Measurements from ENCODE around the gene WARS2. TPM values are rescaled to one million over a fixed set of nuclear protein-coding genes. Genes with fewer than 3 reads are reported as not detected.

WARS2 gene
- total and polyA plus RNA-seq, 2 experiments from 2014 or later = 6.2 to 19.3 TPM

DNA sequence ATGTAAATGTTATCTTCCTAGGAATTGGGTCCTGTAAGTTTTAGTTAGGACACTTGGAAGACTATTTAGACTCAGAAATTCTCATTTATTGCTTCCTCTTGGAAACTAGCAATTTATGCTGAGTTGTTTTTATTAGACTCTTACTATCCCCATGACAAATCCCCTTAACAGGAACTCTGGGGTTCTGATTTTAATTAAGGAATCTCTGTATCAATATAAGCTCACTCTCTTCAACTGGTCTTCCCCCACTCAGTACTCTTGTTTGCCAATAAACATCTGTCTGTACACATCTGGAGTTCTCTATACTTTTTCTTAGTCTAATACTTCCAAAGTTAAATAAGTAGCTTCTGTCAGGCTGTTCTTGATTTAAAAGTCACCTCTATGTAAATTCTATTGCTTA is 88.2 kb downstream of the WARS2 start:
- no peaks in the 10 kb centered on the region for H4K20me1 ChIP-seq (ENCODE audit: insufficient read depth, poor library complexity, severe bottlenecking)
- DNase-seq (ENCODE audit: low spot score) = no peak
- no peak overlapping the region for H2AFZ ChIP-seq
- H3K4me2 ChIP-seq = no peak overlapping the region
- no peaks in the 10 kb centered on the region for H3K4me1 ChIP-seq (ENCODE audit: insufficient read depth)
- H3K9me3 ChIP-seq (ENCODE audit: low read depth) = no peaks in the 10 kb centered on the region
- no peaks in the 10 kb centered on the region for H3K36me3 ChIP-seq (replicated peaks; ENCODE audit: insufficient read depth, low read depth)
- TF ChIP-seq EZH2phosphoT487 (IDR thresholded peaks at IDR 0.05; ENCODE audit: low read depth, severe bottlenecking, unreplicated experiment) = no peak
- no peak for TF ChIP-seq EZH2 (IDR thresholded peaks at IDR 0.05; ENCODE audit: borderline replicate concordance)
- TF ChIP-seq, protein P1, sequence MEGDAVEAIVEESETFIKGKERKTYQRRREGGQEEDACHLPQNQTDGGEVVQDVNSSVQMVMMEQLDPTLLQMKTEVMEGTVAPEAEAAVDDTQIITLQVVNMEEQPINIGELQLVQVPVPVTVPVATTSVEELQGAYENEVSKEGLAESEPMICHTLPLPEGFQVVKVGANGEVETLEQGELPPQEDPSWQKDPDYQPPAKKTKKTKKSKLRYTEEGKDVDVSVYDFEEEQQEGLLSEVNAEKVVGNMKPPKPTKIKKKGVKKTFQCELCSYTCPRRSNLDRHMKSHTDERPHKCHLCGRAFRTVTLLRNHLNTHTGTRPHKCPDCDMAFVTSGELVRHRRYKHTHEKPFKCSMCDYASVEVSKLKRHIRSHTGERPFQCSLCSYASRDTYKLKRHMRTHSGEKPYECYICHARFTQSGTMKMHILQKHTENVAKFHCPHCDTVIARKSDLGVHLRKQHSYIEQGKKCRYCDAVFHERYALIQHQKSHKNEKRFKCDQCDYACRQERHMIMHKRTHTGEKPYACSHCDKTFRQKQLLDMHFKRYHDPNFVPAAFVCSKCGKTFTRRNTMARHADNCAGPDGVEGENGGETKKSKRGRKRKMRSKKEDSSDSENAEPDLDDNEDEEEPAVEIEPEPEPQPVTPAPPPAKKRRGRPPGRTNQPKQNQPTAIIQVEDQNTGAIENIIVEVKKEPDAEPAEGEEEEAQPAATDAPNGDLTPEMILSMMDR (IDR thresholded peaks at IDR 0.05; ENCODE audit: poor library complexity) = no peak
- H3K4me3 ChIP-seq = no peak overlapping the region
- no peak overlapping the region for H3K27ac ChIP-seq
- H3K79me2 ChIP-seq = no peaks in the 10 kb centered on the region
- no peaks in the 10 kb centered on the region for H3K9me2 ChIP-seq (replicated peaks; ENCODE audit: insufficient read depth)
- H3K27me3 ChIP-seq = no peaks in the 10 kb centered on the region

DNA sequence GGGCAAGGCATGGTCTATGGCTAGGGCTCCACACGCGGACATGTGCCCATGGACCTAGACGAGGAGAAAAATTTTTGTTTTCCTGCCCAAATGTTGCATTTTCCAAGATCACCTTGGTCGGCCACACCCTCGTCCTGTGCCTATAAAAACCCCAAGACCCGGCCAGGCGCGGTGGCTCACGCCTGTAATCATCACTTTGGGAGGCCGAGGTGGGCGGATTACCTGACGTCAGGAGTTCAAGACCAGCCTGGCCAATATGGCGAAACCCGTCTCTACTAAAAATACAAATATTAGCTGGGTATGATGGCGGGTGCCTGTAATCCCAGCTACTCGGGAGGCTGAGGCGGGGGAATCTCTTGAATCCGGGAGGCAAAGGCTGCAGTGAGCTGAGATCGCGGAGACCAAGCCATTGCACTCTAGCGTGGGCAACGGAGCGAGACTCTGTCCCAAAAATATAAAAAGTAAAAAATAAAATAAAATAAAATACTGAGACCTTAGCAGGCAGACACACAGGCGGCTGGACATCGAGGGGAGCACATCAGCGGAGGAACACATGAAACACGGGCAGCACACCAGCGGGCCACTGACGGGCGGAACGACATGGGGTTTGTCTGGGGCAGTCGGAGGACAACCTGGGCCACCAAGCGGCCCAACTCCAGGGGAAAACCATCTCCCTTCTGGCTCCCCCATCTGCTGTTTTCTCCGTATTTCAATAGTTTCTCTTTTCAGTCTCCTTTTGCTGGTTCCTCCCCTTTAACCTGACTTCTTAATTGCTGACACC is 91.6 kb downstream of the WARS2 start:
- Histone ChIP-seq H3K79me2 (no peaks in the 10 kb centered on the region), H3K36me3 (replicated peaks; ENCODE audit: insufficient read depth, low read depth) (no peaks in the 10 kb centered on the region), H3K4me2 (no peak overlapping the region), H3K9me3 (ENCODE audit: low read depth) (no peaks in the 10 kb centered on the region), H3K9me2 (replicated peaks; ENCODE audit: insufficient read depth) (no peaks in the 10 kb centered on the region), H4K20me1 (ENCODE audit: insufficient read depth, poor library complexity, severe bottlenecking) (no peaks in the 10 kb centered on the region), H3K4me3 (no peak overlapping the region), H2AFZ (no peak overlapping the region), H3K4me1 (ENCODE audit: insufficient read depth) (peaks cover 13% of the 10 kb centered on the region), H3K27me3 (no peaks in the 10 kb centered on the region), H3K27ac (no peak overlapping the region)
- WGBS (ENCODE audit: low lambda C conversion rate, missing lambda C conversion rate) = 97% methylated on average over 34 of the region's 34 CpGs
- TF ChIP-seq, protein P1 (IDR thresholded peaks at IDR 0.05; ENCODE audit: poor library complexity) = no peak
- TF ChIP-seq EZH2phosphoT487 (IDR thresholded peaks at IDR 0.05; ENCODE audit: low read depth, severe bottlenecking, unreplicated experiment) (no peak), EZH2 (IDR thresholded peaks at IDR 0.05; ENCODE audit: borderline replicate concordance) (no peak)
- DNase-seq (ENCODE audit: low spot score) = no peak

DNA sequence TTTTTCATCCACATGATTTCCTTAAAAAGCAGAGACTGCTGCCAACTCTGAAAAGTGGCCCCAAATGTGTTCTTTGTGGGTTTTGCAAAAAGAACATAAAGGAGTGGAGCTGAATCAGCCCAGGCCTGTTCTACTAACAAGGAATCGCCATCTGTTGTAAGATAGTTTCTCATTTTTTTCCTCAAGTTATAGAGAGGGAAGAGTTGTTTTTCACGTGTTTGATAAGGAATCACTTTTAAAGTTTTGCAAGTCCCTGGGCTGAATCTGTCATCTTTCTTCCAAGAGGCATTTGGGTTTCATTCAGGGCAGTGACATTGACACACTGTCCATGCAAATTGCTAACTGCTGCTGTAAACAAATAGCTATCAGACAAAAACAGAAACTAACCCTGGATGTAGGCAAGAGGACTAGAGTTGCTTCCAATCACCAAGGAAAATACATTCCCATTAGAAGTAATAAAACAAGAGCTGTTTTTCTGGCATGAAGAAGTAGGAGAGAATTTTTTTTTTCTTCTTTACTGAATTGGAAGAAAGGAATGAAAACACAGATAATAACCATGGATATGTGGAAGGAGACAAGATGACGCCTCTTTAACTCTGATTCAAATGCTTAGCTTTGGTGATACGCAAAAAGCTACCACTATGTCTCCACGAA is 93.5 kb downstream of the WARS2 start:
- Histone ChIP-seq H3K27ac (peak overlapping the region; percentile 60), H3K9me3 (ENCODE audit: low read depth) (no peaks in the 10 kb centered on the region), H3K4me1 (ENCODE audit: insufficient read depth) (peaks cover 13% of the 10 kb centered on the region), H3K27me3 (no peaks in the 10 kb centered on the region), H3K36me3 (replicated peaks; ENCODE audit: insufficient read depth, low read depth) (no peaks in the 10 kb centered on the region), H4K20me1 (ENCODE audit: insufficient read depth, poor library complexity, severe bottlenecking) (no peaks in the 10 kb centered on the region), H3K4me2 (peak overlapping the region; percentile 40), H3K79me2 (no peaks in the 10 kb centered on the region), H3K4me3 (no peak overlapping the region), H2AFZ (no peak overlapping the region), H3K9me2 (replicated peaks; ENCODE audit: insufficient read depth) (no peaks in the 10 kb centered on the region)
- TF ChIP-seq EZH2 (IDR thresholded peaks at IDR 0.05; ENCODE audit: borderline replicate concordance) (no peak), EZH2phosphoT487 (IDR thresholded peaks at IDR 0.05; ENCODE audit: low read depth, severe bottlenecking, unreplicated experiment) (no peak)
- TF ChIP-seq, protein P1 (IDR thresholded peaks at IDR 0.05; ENCODE audit: poor library complexity) = no peak
- DNase-seq (ENCODE audit: low spot score) = no peak
- WGBS (ENCODE audit: low lambda C conversion rate, missing lambda C conversion rate) = 69% methylated on average over 5 of the region's 5 CpGs

Measured in hepatocyte (in vitro differentiated cells).